Left ventricle myocardium inferior (tissue), 1 donor: ENCODE results near the gene ANKRD40. TPM values are rescaled to one million over a fixed set of nuclear protein-coding genes. Genes with fewer than 3 reads are reported as not detected.

ENCODE experiments used
- DNase-seq: peaks from one replicate; pipeline ENCODE4 v3.0.0-alpha.2; 2020
- H3K27ac ChIP-seq: fragments of 200-600 bp; replicated peaks from 2 replicates; pipeline ENCODE4 v1.8.0; 2021
- H3K27me3 ChIP-seq: fragments of 200-600 bp; 2 replicates; pipeline ENCODE4 v1.8.0; 2021; ENCODE audit warnings: low read depth
- H3K36me3 ChIP-seq: fragments of 200-600 bp; 2 replicates; pipeline ENCODE4 v1.8.0; 2021
- H3K4me1 ChIP-seq: fragments of 200-600 bp; 2 replicates; pipeline ENCODE4 v1.8.0; 2021
- H3K4me3 ChIP-seq: fragments of 200-600 bp; 2 replicates; pipeline ENCODE4 v1.8.0; 2021; ENCODE audit warnings: mild to moderate bottlenecking, moderate library complexity
- H3K9me3 ChIP-seq: fragments of 200-600 bp; replicated peaks from 2 replicates; pipeline ENCODE4 v1.8.0; 2021
- CTCF ChIP-seq: fragments of 200-600 bp; IDR thresholded peaks from 2 replicates; pipeline ENCODE4 v1.8.0; 2021; ENCODE audit warnings: antibody characterized with exemption, mild to moderate bottlenecking, borderline replicate concordance
- intact Hi-C: fragments of 100-400 bp; cut with micrococcal nuclease; formaldehyde crosslinking; loops from one replicate; pipeline ENCODE4 v1.11.0; 2022
- total RNA-seq: library from RNA; stranded (reverse); fragmentation: NEBNext Ultra II Directional; extraction: Animal tissue kit (Norgen Biotek cat#: 25700); gene quantifications from one replicate; pipeline ENCODE4 v1.2.1, GENCODE V29; 2021
- donor health status: DM: no; HTN: yes; CAD: no; lungs with severe emphysema.

Gene ANKRD40
- total RNA-seq, 1 donor from 2014 or later: 53.1 TPM

- Histone ChIP-seq H3K36me3 (no peaks in the 10 kb centered on the region), H3K9me3 (no peaks in the 10 kb centered on the region), H3K4me1 (peaks cover 32% of the 10 kb centered on the region), H3K27ac (no peak overlapping the region), H3K27me3 (no peaks in the 10 kb centered on the region), H3K4me3 (no peak overlapping the region)
- no peak for TF ChIP-seq CTCF
- intact Hi-C loops: no loop called here
- no peak for DNase-seq
Measured at GRCh38 chr17:50658616-50659015, 49.1 kb downstream of the ANKRD40 start.

- no peak for DNase-seq
- Histone ChIP-seq H3K4me1 (peaks cover 32% of the 10 kb centered on the region), H3K4me3 (no peak overlapping the region), H3K9me3 (peaks cover 6% of the 10 kb centered on the region), H3K27ac (no peak overlapping the region), H3K27me3 (no peaks in the 10 kb centered on the region), H3K36me3 (no peaks in the 10 kb centered on the region)
- no peak for TF ChIP-seq CTCF
- intact Hi-C loops: no loop called here
Measured at GRCh38 chr17:50657627-50658026, 50.1 kb downstream of the ANKRD40 start.

GRCh38 chr17:50657054-50657453 is 50.7 kb downstream of the ANKRD40 start:
- no peaks in the 10 kb centered on the region for H3K36me3 ChIP-seq
- peaks cover 29% of the 10 kb centered on the region for H3K4me1 ChIP-seq
- intact Hi-C loops: no loop called here
- H3K4me3 ChIP-seq: no peak overlapping the region
- no peak overlapping the region for H3K27ac ChIP-seq
- no peak for DNase-seq
- H3K27me3 ChIP-seq: no peaks in the 10 kb centered on the region
- H3K9me3 ChIP-seq: peaks cover 9% of the 10 kb centered on the region
- no peak for TF ChIP-seq CTCF

GRCh38 chr17:50656509-50656908 is 51.2 kb downstream of the ANKRD40 start:
- no peak for TF ChIP-seq CTCF
- Histone ChIP-seq H3K4me3 (no peak overlapping the region), H3K9me3 (peaks cover 9% of the 10 kb centered on the region), H3K27me3 (no peaks in the 10 kb centered on the region), H3K4me1 (peaks cover 23% of the 10 kb centered on the region), H3K36me3 (no peaks in the 10 kb centered on the region), H3K27ac (no peak overlapping the region)
- intact Hi-C loops: no loop called here
- DNase-seq: no peak

GRCh38 chr17:50653738-50654137 is 54.0 kb downstream of the ANKRD40 start:
- no peaks in the 10 kb centered on the region for H3K27me3 ChIP-seq
- no peak for TF ChIP-seq CTCF
- no peak for DNase-seq
- H3K27ac ChIP-seq: no peak overlapping the region
- intact Hi-C loops: no loop called here
- H3K4me3 ChIP-seq: no peak overlapping the region
- H3K36me3 ChIP-seq: no peaks in the 10 kb centered on the region
- no peaks in the 10 kb centered on the region for H3K4me1 ChIP-seq
- peaks cover 9% of the 10 kb centered on the region for H3K9me3 ChIP-seq

- TF ChIP-seq CTCF: no peak
- no peaks in the 10 kb centered on the region for H3K4me1 ChIP-seq
- no peaks in the 10 kb centered on the region for H3K27me3 ChIP-seq
- H3K4me3 ChIP-seq: no peak overlapping the region
- H3K9me3 ChIP-seq: peaks cover 9% of the 10 kb centered on the region
- intact Hi-C loops: no loop called here
- no peaks in the 10 kb centered on the region for H3K36me3 ChIP-seq
- no peak overlapping the region for H3K27ac ChIP-seq
- DNase-seq: no peak
Measured at GRCh38 chr17:50651661-50652060, 56.1 kb downstream of the ANKRD40 start.
